Measurements from ENCODE around the gene COMMD10. TPM values are rescaled to one million over a fixed set of nuclear protein-coding genes. Genes with fewer than 3 reads are reported as not detected.

Gene COMMD10
- total RNA-seq, 4 donors from 2014 or later, result 24.3 to 83.8 (median 34.4) TPM

GRCh38 chr5:116058346-116058936, 26.4 kb upstream of the COMMD10 start:
- H3K27ac ChIP-seq, result no peak overlapping the region
- in situ Hi-C loops (cut with MboI; ENCODE audit: low pct_ligation_motif_present in 1 of 4, low pct_unique_long_range_greater_than_20kb in 1 of 4, low sequenced_read_pairs in 3 of 4), result loop anchor here (25.0 kb wide), 2 partner anchors 221 to 746 kb away; partner anchors contain the start of genes AP3S1 (in 1 of the 4) and ATG12 (in 1 of the 4)
- 76 to 82% methylated on average over 13 of the region's 13 CpGs for WGBS, 2 donors (ENCODE audit: low coverage in 1 of 2)

GRCh38 chr5:116062352-116062751, 22.5 kb upstream of the COMMD10 start:
- no peak for DNase-seq
- in situ Hi-C loops (cut with MboI; ENCODE audit: low pct_ligation_motif_present in 1 of 4, low pct_unique_long_range_greater_than_20kb in 1 of 4, low sequenced_read_pairs in 3 of 4) (loop anchor here (25.0 kb wide), 2 partner anchors 225 to 750 kb away; partner anchors contain the start of genes AP3S1 (in 1 of the 4) and ATG12 (in 1 of the 4)), intact Hi-C loops (cut with DNase I; ENCODE audit: low total_unique reads) (no loop called here)
- Histone ChIP-seq H3K9me3 (no peaks in the 10 kb centered on the region), H3K4me1 (no peaks in the 10 kb centered on the region), H3K4me3 (no peak overlapping the region), H3K27me3 (peaks cover 24% of the 10 kb centered on the region), H3K27ac (no peak overlapping the region), H3K36me3 (no peaks in the 10 kb centered on the region)
- 43 to 57% methylated on average over 2 of the region's 2 CpGs for WGBS, 2 donors (ENCODE audit: low coverage in 1 of 2)
- TF ChIP-seq EP300 (IDR thresholded peaks at IDR 0.05; ENCODE audit: low read depth), result no peak
- no peak for TF ChIP-seq POLR2AphosphoS5 (IDR thresholded peaks at IDR 0.05)
- no peak for TF ChIP-seq POLR2A (IDR thresholded peaks at IDR 0.05)
- no peak for TF ChIP-seq CTCF (IDR thresholded peaks at IDR 0.05)

More at GRCh38 chr5:116058346-116058936, 26.4 kb upstream of the COMMD10 start:
- H3K9me3 ChIP-seq, result no peaks in the 10 kb centered on the region
- TF ChIP-seq POLR2AphosphoS5 (IDR thresholded peaks at IDR 0.05) (no peak), CTCF (IDR thresholded peaks at IDR 0.05) (no peak), EP300 (IDR thresholded peaks at IDR 0.05; ENCODE audit: low read depth) (no peak), POLR2A (IDR thresholded peaks at IDR 0.05) (no peak)
- peaks cover 10% of the 10 kb centered on the region for H3K27me3 ChIP-seq
- intact Hi-C loops (cut with DNase I; ENCODE audit: low total_unique reads), result no loop called here
- H3K36me3 ChIP-seq, result no peaks in the 10 kb centered on the region
- H3K4me1 ChIP-seq, result no peaks in the 10 kb centered on the region
- no peak for DNase-seq
- no peak overlapping the region for H3K4me3 ChIP-seq

GRCh38 chr5:116063950-116064349, 20.9 kb upstream of the COMMD10 start:
- intact Hi-C loops (cut with DNase I; ENCODE audit: low total_unique reads), result no loop called here

More at GRCh38 chr5:116063950-116064349, 20.9 kb upstream of the COMMD10 start:
- in situ Hi-C loops (cut with MboI; ENCODE audit: low pct_ligation_motif_present in 1 of 4, low pct_unique_long_range_greater_than_20kb in 1 of 4, low sequenced_read_pairs in 3 of 4), result loop anchor here (25.0 kb wide), 2 partner anchors 227 to 752 kb away; partner anchors contain the start of genes AP3S1 (in 1 of the 4) and ATG12 (in 1 of the 4)
- Histone ChIP-seq H3K27me3 (peaks cover 28% of the 10 kb centered on the region), H3K9me3 (no peaks in the 10 kb centered on the region), H3K4me1 (no peaks in the 10 kb centered on the region), H3K27ac (no peak overlapping the region), H3K4me3 (no peak overlapping the region), H3K36me3 (no peaks in the 10 kb centered on the region)
- TF ChIP-seq CTCF (IDR thresholded peaks at IDR 0.05) (no peak), POLR2A (IDR thresholded peaks at IDR 0.05) (no peak), POLR2AphosphoS5 (IDR thresholded peaks at IDR 0.05) (no peak), EP300 (IDR thresholded peaks at IDR 0.05; ENCODE audit: low read depth) (no peak)
- no peak for DNase-seq
- WGBS, 2 donors (ENCODE audit: low coverage in 1 of 2), result 84 to 94% methylated on average over 2 to 3 of the region's 3 CpGs

All from transverse colon (tissue), 4 donors.